T-helper 1 cell (primary cell): ENCODE data around the gene SCIMP.
A peak's percentile ranks its signal among the peaks of the same experiment; 100 is the strongest.
"Not testable (repeated sequence)": the region's sequence is repeated elsewhere in the genome, so short reads cannot be mapped to it uniquely, and the experiment has no call there.

ENCODE experiments used
- DNase-seq, 5 donors: peaks; one replicate each; pipeline ENCODE4 v3.0.0-alpha.2; 2012 to 2020
- total RNA-seq, 4 donors: gene quantifications; one replicate each; lab custom pipeline; 2026; lab: John Stamatoyannopoulos, UW

SCIMP gene
- 0 to 0.15 (median 0) reads per million in 4 donors for total RNA-seq

DNA sequence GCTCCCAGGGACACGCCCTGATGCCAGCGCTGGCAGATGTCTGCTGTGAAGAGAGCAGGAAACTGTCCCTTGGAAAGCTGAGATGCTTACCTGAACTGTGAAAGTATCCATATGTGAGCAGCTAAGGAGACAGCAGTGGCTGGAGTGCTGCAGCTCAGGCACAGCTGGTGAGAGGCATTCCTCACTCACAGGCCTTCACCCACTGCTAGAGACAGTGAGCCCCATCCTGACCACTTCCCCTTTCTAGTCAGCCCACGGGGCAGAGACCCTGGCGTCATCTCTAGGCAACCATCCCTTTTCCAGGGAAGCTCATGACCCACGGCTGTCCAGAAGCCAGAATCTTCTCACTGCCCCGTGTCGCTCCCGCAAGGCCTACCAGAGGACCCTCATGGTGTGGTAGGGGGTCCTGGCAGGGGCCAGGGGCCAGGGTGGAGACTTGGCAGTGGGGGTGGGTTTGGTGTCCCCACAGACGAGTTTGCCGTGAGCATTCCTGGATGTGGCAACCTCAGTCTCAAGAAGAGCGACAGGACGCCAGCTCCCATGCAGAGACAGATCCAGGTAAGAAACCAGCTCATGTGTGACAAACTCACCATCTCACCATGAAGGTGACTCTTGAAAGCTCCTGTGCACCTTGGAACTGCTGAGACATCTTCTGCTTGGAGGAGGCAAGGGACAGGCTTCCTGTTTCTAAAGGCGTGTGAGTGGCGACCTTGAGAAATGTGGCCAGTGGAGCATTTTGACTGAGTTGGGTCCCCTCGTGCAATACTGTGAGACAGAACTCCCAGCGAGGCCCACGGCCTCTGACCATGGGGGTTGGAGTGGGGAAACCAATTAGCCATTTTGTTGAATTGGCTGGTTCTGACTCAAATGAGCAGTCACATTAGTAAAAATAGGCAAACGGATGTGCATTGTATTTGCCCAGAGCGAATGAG lies at the start of gene SCIMP:
SCIMP (minus strand) TSS at position 216 of the 932 bp plus-strand sequence; CDS start at position 111, 105 bp downstream.
- DNase-seq = no peak

DNA sequence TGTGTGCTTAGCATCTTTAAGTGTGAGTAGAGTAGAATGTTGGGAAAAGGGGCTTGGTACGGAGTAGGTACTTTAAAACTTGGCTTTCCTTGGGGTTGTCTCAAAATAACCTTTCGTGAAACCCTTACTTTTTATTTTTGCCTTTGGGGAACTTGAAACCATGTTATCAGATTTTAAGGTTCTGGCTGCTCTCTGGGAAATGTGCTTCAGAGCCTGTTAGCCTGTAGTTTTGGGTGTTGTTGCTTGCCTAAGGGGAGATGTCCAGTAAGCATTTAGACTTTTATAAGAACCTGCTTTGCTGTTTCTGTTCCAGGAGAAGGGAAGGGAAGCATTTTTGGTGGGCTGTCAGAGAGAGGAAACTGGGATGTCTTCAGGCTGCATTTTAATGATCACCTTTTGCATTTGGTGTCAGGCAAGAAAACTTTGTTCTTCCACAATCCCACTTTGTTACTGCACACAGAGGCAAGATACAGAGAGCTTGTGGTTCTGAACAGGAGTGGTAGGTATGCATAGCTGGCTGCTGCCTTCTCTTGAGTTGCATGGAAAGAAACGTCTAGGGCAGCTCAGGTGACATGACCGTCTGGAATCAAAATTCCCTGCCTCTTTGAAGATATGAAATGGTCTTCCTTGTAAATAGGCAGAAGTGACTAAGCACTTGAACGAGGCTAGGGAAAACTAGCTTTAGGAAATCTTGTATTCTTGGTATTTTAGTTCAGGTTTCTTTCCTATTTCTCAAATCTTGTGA lies 49.1 kb upstream of the SCIMP start:
- DNase-seq = no peak

DNA sequence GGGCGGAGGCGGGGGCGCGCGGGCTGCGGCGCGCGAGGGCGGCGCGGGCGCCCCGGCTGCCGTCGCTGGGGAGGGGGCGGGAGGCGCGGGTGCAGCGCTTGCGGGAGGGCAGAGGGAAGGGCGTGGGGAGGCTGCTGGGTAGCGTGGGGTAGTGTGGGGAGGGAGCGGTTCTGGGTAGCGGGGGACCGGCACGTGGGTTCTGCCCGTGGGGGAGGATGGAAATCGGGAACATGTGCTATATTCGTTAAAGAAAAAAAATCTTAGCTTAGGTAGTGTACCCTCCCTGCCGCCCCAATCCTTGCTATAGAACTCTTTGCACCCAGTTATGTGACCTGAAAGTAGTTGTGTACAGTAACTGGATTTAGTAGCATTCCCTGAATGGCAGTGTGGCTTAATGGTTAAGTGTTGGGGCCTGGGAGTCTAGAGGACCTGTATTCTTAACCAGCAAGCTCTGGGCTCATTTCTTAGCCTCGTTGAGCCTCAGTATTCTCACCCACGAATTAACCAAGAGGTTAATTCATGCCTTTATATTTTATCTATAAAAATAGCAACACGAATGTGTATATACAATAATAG lies 48.1 kb upstream of the SCIMP start:
- peak in 2 of 5 donors; percentile 22 to 23 for DNase-seq

DNA sequence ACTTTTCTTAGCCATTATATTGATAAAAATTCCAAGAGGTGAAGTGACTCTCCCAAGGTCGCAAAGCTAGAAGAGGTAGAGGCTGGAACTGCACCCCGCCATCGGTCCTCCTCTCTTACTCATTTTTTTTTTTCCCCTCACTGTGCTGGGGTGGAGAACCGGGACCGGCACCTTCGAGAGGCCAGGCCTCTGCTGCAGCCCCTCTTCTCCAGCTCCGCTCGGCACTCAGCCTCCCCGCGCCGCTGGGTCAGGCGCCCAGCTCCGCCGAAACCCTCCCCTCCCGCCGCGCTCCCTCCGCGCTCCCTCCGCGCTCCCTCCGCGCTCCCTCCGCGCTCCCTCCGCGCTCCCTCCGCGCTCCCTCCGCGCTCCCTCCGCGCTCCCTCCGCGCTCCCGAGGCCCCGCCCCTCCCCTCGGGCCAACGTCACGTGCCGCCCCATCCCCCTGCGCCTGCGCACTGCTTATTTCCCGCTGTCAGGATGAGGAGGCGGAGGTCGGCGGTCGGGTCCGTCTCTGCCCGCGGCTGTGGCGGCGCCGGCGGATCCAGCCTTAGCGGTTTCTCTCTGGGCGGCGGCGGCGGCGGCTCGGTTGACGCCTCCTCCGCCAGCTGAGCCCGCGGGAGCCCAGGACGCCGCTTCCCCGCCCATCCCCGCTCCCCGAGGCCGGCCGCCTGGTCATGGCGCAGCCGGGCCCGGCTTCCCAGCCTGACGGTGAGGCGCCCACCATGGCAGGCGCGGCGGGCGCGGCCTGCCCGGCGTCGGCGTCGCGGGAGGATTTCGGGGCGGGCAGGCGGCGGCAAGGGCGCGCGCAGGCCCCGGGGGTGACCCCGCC lies 47.4 kb upstream of the SCIMP start, which contains the start of gene RABEP1:
RABEP1 (plus strand) TSS at position 471 of the 828 bp plus-strand sequence; CDS start at position 674, 203 bp downstream.
- DNase-seq = peak; percentile 90 to 93 (median 91)

DNA sequence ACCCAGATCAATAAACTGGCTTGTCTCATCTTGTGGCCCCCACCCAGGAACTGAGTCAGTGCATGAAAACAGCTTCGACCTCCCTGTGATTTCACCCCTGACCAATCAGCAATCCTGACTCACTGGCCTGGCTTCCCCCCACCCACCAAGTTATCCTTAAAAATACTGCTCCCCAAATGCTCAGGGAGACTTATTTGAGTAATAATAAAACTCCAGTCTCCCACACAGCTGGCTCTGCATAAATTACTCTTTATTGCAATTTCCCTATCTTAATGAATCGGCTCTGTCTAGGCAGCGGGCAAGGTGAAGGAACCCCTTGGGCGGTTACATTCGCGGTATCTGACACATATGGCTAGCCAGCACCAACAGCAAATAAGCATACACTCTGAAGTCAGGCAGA lies 37.7 kb upstream of the SCIMP start:
- DNase-seq = no peak

DNA sequence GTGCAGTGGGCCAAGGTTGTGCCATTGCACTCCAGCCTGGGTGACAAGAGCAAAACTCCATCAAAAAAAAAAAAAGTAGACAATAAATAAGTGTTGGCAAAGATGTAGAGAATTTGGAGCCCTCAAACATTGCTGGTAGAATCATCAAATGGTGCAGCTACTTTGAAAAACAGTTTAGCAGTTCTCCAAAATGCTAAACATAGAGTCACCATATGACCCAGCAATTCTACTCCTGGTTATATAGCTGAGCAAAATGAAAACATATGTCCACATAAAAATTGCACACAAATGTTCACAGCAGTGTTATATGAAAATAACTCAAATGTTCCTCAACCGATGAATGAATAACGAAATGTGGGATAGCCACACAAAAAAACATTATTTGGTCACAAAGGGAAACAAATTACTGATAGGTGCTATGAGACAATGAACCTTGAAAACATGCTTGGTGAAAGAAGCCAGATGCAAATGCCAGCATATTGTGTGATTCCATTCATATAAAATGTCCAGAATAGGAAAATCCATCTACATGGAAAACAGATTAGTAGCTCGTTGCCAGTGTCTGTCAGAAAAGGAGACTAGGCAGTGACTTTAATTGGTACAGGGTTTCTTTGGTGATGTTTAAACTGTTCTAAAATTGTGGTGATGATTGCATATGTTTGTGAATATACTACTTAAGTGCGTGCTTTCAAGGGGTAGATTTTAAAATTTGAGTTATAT lies 34.7 kb upstream of the SCIMP start:
- no peak for DNase-seq

DNA sequence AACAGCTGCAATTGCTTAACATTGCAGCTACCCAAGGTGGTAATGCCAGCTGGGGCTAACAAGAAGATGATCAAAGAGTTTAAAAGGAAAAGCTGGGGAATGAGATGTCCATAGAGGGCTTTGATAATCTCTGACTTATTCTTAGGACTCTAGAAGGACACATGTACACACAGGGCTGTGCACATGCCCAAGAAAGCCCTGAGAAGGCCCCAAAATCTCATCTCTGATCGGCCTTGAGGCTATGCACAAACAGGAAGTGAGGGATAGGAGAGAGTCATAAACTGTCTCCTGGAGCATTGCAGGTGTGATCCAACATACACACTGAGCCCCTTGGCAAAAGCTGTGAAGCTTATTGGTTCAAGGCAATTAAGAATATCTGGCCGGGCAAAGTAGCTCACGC lies 30.2 kb upstream of the SCIMP start:
- DNase-seq = no peak

DNA sequence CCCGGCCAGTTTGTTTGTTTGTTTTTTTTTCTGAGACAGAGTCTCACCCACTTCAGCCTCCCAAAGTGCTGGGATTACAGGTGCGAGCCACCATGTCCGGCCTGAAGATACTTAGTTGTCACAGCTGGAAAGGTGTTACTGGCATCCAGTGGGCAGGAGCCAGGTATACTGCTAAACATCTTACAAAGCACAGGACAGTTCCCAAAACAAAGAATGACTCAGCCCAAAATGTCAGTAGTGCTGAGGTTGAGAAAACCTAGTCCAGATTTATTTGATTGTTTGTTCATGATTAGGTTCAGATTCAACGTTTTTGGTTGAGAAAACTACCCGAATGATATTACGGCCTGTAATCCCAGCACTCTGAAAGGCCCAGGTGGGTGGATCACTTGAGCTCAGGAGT lies 28.8 kb upstream of the SCIMP start:
- DNase-seq = no peak

DNA sequence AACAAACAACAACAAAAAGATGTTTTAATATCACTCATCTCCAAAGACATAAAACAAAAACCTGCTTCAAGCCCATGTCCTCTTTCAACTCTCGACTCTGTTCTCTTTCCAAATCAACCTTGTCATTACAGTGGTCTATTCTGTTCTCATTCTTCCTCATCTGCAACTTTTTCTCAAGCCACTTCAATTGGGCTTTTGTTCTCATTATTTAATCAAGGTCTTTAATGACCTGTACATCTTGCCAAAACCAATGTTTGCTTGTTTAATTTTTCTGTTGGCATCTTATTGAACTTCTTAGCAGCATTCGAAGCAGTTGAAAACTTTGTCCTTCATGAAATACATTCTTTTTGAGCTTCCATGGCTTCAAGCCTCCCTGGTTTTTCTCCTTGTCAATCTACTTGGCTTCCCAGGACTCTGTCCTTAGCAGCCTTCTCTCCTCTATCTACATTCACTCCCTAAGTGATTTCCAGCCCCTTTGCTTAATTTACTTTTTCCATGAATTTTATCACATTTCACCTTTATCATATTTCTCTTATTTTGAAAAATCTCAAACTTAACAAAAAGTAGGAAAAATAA lies 27.8 kb upstream of the SCIMP start:
- no peak for DNase-seq

DNA sequence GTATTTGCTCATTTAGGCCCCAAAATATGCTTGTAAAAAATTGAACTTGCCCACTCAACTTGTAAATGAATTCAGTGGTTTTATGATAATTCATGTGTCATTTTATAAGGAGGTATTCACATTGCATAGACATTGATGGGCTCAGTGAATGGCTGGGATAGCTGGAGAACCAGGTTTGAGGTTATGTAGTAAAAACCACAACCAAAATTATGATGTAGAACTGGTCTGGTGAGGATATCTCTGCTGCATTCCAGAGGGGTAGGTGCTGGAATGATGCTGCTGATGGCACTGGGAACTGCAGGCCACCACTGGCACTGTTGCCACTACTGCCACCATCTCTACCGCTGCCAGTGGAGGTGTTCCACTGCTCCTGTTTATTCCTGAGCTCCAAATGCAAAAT lies 25.9 kb upstream of the SCIMP start:
- DNase-seq = no peak

DNA sequence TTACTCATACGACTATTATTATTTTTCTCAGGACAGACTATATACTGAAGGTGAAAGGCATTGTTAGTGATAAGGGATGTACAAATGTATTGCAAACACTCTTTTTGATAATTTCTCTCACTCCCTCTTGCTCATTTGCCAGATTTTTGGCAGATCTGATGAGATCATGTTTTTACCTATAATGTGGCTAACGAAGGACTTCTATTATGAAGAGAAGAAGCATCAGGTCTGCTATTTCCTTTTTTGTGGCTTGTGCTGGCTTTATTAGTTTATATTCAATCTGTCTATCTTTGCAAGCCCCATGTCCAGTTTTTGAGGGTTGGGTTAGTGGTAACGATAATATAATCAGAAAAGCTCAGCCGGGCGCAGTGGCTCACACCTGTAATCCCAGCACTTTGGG lies 22.5 kb upstream of the SCIMP start:
- no peak for DNase-seq

DNA sequence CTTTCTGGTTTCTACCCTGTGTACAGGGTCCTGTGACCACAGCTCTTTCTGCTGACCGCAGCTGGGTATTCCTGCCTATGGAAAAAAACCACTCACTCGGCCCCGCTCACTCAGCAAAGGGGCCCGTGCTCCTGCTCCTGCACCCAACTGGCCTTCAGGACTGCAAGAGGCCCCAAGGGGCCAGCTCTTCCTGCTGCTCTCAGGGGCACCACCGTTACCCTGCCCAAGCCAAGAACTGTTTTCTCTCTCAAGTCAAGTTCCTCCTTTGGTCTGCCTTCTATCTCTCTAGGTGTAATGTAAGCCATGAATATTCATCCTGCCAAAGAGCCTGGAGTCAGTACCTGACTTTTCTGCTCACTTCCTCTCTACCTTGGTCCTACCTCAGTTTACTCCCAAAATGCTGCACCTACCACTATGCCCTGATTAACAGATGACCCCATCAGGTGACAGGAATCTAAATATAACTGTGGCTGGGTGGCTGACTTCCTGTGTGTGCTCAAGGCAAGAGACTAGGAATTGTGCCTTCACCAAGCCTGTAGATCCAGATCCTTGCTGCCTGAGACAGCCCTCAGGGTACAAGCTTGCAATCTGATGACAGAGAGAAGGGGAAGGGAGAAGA lies 20.4 kb upstream of the SCIMP start:
- no peak for DNase-seq

DNA sequence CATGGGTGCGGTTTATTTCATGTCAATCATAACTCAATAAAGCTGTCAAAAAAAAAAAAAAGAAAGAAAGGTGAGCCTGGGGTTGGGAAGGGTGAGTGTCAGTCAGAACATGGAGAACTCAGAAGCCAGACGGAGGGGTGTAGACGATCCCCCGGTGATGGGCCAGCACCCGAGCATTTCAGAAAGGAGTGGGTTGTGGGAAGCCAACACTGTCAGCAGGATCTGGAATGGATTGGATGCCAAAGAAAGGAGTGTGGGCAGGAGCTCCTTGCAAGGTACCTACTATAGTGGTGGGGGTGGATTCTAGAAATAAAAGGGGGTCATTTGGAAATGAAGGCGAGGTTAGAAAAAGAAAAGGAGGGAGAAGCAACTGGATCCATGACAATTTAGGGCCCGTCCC lies 19.8 kb upstream of the SCIMP start:
- DNase-seq = no peak

DNA sequence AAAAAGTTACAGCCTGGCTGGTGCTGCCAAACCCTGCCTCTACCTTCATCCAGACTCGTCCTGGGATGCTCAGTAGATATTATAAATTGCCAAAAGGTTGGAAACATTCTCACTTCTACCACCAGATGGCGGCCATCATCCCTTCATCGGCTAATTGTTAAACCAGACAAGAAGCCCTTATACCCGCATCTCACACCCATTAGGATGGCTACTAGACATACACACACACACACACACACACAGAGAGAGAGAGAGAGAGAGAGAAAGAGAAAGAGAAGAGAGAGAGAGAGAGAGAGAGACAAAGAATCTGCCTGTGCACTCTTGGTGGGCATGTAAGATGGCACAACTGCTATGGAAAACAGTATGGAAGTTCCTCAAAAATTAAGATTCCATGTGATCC lies 15.0 kb upstream of the SCIMP start:
- peak; percentile 20 to 74 (median 44) for DNase-seq

DNA sequence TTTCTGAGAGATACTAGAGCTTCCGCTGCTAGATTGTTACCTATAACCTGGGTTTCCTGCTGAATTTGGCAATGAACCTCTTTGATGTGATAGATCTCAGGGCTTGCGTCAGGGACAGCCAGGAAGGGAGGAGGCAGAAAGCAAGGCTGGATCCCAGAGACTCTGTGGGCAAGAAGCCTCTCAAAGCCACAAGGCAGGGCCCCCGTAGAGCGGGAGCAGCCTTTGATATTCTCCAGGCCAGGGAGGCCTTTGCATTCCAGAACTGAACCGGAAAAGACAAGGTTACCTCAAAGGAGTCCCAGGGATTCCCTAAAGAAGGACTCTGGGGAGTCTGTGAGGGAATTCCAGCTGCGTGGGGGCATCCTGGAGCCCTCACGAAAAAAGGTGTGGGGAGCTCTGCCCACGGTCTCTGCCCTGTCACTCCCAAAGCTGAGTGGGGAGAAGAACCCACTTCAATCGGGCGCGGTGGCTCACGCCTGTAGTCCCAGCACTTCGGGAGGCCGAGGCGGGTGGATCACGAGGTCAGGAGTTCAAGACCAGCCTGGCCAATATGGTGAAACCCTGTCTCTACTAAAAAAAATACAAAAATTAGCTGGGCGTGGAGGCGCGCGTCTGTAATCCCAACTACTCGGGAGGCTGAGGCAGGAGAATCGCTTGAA lies 14.3 kb upstream of the SCIMP start:
- no peak for DNase-seq

DNA sequence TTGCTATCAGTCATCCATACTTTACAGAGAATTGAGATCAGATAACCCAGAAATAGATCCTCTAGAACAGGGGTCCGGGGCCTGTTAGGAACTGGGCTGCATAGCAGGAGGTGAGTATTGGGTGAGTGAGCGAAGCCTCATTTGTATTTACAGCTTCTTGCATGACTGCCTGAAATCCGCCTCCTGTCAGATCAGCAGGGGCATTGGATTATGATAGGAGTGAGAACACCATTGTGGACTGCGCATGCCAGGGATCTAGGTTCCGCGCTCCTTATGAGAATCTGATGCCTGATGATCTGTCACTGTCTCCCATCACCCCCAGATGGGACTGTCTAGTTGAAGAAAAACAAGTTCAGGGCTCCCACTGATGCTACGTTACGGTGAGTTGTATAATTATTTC lies 13.0 kb upstream of the SCIMP start:
- DNase-seq = no peak

DNA sequence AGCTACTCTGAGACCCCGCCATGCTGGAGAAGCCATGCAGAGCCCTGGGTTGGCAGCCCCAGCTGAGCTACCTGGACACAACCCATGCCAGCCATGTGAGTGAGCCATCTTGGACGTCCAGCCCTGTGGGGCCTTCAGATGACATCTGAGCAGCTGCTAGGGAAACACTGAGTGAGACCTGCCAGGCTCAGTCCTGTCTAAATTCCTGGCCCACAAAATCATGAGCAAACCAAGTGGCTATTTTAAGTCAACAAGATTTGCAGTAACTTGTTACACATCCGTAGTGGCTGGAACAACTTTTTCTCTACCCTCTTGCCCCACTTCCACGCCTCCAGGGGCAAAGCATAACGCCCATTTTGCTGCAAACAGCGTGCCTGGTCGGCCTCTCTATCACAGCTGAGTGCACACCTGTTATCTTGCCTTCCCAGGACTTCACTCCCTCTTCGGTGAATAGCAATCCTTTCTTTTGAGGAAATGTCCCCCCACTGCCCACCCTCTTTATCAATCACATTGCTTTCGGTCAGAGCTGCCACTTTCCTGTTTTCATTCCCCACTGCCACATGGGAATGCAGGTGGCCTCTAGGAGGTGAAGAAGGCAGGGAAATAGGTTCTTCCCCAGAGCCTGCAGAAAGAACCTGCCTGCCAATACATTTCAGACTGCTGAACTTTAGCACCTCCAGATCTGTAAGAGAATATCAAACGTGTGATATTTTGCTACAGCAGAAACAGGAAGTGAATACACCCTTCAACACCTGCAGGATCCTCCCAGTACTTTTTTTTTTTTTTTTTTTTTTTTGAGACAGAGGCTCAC lies 7.4 kb upstream of the SCIMP start:
- peak in 2 of 5 donors; percentile 9 to 24 for DNase-seq

DNA sequence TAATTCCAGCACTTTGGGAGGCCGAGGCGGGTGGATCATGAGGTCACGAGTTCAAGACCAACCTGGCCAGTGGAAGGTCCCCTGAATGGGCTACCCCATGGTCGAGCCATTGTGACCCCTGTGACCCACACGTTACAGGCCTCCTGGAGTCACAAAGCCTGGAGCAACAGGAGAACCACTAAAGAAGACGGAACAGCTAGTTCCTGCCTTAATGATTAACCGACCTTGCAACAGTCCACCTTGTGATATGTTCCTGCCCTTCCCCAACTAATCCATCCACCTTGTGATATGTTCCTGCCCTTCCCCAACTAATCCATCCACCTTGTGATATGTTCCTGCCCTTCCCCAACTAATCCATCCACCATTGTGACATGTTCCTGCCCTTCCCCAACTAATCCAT lies 5.1 kb upstream of the SCIMP start:
- DNase-seq = not testable (repeated sequence)

DNA sequence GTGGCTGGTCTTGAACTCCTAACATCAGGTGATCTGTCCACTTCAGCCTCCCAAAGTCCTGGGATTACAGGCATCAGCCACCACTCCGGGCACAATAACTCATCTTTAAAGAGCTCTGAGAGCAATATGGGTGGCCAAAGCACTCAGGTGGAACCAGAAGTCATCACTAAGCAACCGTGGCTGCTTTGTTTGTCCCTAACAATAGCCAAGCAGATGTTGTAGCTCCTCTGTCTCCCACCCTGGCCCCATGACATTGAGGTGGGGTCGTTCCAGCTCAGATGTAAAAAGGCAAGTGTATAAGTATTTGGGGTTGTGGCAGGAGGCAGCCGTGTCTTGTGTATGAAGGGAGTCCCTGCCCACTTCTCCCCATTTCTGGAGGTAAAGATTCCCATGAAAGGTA lies 3.7 kb upstream of the SCIMP start:
- no peak for DNase-seq
